Endothelial cell of umbilical vein (primary cell): ENCODE results near the gene TSPAN18.

Source experiments
- EZH2 ChIP-seq: IDR thresholded peaks from 2 replicates; pipeline ENCODE4 v1.6.1; 2012; ENCODE audit warnings: borderline replicate concordance, low read depth, mild to moderate bottlenecking, moderate library complexity, low read length, inconsistent platforms; ENCODE audit not compliant: severe bottlenecking
- FOS ChIP-seq: IDR thresholded peaks from 2 replicates; pipeline ENCODE4 v1.6.1; 2011; ENCODE audit warnings: mild to moderate bottlenecking, low read length, moderate library complexity, borderline replicate concordance; ENCODE audit not compliant: insufficient read depth
- GATA2 ChIP-seq: IDR thresholded peaks from 2 replicates; pipeline ENCODE4 v1.7.0; 2011; ENCODE audit warnings: low read depth, mild to moderate bottlenecking, moderate library complexity, mixed read lengths, low read length; ENCODE audit not compliant: insufficient read length, insufficient read depth
- JUN ChIP-seq: IDR thresholded peaks from 2 replicates; pipeline ENCODE4 v1.6.1; 2011; ENCODE audit warnings: borderline replicate concordance, low read depth; ENCODE audit not compliant: insufficient read length, insufficient read depth
- MAX ChIP-seq: IDR thresholded peaks from 2 replicates; pipeline ENCODE4 v1.6.1; 2011; ENCODE audit not compliant: insufficient read depth, insufficient read length
- MYC ChIP-seq: IDR thresholded peaks from one replicate; pipeline ENCODE4 v1.6.1; 2011; ENCODE audit warnings: mild to moderate bottlenecking, low read depth, low read length
- POLR2A ChIP-seq: IDR thresholded peaks from 2 replicates; pipeline ENCODE4 v1.6.1; 2012; ENCODE audit warnings: low read depth, mild to moderate bottlenecking, control low read depth, low read length
- POLR2AphosphoS5 ChIP-seq: IDR thresholded peaks from 2 replicates; pipeline ENCODE4 v1.6.1; 2012; ENCODE audit warnings: low read depth, mild to moderate bottlenecking, control low read depth, low read length, moderate library complexity; ENCODE audit not compliant: insufficient read depth
- TF ChIP-seq, protein P1 (sequence below), 2 donors: IDR thresholded peaks; 1 replicate in 1 of 2; 2 replicates in 1 of 2; pipeline ENCODE4 v1.5.1; 2011; ENCODE audit warnings: low read length in 2 of 2, mild to moderate bottlenecking in 2 of 2, moderate library complexity in 2 of 2, control low read depth in 1 of 2, inconsistent platforms in 1 of 2, low read depth in 1 of 2; ENCODE audit not compliant: insufficient read depth in 1 of 2; ENCODE audit errors: extremely low read depth in 1 of 2

DNA sequence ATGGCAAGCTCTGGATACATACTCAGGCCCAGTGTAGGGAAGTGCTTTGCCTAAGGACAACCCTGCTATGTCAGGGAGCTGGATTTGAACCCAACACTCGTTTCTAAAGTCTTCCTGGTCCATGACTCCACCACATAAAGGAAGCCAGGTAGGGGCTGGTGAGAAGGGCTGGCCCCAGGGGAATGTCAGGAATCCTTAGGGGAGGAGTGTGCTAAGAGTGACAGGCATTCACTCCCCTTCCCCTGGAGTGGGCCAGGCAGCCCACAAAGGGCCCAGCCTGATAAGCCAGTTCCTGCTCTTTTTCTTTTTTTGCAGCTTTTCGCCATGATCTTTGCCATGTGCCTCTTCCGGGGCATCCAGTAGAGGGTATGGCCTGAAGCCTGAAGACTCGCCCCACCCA is 202.1 kb downstream of the TSPAN18 start:
- TF ChIP-seq, protein P1, sequence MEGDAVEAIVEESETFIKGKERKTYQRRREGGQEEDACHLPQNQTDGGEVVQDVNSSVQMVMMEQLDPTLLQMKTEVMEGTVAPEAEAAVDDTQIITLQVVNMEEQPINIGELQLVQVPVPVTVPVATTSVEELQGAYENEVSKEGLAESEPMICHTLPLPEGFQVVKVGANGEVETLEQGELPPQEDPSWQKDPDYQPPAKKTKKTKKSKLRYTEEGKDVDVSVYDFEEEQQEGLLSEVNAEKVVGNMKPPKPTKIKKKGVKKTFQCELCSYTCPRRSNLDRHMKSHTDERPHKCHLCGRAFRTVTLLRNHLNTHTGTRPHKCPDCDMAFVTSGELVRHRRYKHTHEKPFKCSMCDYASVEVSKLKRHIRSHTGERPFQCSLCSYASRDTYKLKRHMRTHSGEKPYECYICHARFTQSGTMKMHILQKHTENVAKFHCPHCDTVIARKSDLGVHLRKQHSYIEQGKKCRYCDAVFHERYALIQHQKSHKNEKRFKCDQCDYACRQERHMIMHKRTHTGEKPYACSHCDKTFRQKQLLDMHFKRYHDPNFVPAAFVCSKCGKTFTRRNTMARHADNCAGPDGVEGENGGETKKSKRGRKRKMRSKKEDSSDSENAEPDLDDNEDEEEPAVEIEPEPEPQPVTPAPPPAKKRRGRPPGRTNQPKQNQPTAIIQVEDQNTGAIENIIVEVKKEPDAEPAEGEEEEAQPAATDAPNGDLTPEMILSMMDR (IDR thresholded peaks at IDR 0.05; ENCODE audit: extremely low read depth in 1 of 2, insufficient read depth in 1 of 2, low read depth in 1 of 2, low read length in 2 of 2): no peak
- no peak for TF ChIP-seq POLR2AphosphoS5
- no peak for TF ChIP-seq EZH2
- no peak for TF ChIP-seq POLR2A
- TF ChIP-seq GATA2: no peak
- no peak for TF ChIP-seq MAX
- TF ChIP-seq MYC: no peak
- TF ChIP-seq JUN: no peak
- TF ChIP-seq FOS: no peak
